ENCODE results near the gene AUTS2.

Gene AUTS2

DNA sequence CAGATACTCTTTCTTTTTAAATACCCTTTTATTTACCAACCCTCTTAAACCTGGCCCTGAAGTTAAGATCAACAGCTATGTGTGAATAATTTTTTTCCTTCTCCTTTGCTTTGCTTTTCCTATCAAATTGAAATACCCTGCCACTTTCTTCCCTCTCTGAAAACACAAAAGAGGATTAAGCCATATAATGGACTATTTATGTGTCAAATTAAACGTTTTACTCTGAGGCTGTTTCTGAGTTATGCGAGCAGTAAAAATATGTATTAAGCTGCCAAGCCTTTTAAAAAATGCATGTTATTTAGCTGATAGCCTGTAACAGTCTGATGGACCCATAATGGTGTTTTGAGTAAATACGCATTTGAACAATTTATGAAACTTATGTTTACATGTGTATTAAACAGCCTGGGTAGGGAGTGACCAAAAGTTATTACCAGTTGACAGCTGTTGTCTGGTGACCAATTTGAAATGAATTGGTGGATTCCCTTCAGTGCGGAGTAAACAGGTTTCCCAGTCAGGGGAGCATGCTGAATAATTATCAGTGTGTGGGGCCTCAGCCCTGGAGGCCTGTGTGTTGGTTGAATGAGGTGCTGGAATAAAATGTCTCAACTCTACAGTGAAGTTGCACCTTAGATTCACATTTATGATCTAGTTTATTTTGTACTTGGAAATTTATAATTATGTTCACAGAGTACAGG, 89.6 kb downstream of the AUTS2 start:
- no peak for DNase-seq

- no peak for DNase-seq
Observed at GRCh38 chr7:69690329-69690728, 92.1 kb downstream of the AUTS2 start.

DNA sequence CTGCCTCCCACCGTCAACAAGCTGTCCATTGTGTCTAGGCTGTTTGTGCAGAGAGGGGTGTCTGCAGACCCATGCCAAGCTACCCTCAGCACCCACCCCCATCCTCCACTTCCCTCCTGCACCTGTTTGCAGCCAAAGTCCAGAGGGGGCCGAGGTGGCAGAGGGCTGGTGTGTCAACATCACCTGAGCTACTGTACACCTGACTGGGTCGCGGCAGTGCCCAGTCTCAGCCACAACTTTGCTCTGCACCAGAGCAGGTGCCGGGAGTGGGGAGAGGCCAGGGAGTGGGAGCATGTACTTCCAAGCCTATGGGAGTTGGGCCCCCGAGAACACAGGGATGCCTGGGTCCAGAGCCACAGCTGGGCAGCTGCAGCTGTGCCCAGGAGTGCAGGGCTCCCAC, 93.1 kb downstream of the AUTS2 start:
- DNase-seq = no peak

DNA sequence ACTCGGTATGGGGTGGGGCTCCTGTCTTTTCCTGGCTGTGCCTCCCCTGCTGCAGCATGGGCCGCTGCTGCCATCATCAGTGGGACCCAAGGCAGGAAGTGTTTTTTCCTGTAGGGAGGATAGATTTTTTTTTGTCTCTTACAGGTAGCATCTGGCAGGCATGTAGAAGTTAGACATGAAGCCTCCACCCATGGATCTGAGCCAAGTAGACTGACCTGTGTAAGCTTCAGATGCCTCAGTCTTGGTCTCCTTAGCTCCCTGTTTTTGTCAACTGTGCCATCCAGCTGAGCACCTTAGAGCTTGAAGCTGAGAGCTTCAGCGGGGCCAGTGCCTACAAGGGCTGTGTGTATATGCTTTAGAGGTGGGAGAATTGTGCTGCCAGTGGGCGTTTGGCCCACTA, 93.5 kb downstream of the AUTS2 start:
- no peak for DNase-seq

DNA sequence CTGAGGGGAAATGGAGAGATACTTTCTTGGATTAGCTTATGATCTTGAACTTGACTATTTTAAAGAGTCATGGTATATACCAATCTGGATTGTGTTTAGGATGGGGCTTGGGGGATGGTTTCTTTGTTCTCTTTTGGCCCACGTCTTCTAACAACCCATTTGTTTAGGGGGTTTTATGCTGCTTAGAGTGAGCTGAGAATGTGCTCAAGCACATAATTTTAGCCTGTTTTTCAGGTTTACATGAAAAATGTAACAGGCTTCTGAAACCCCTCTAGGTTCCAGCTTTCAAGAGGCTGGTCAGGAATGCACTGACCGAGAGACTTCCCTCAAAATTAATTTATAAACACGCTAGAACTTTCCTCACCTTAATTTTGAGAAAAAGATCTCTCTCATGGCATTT, 94.3 kb downstream of the AUTS2 start:
- DNase-seq = no peak

- no peak for DNase-seq
Observed at GRCh38 chr7:69693042-69693441, 94.8 kb downstream of the AUTS2 start.

GRCh38 chr7:69696054-69696591, 97.8 kb downstream of the AUTS2 start:
- no peak for DNase-seq

DNA sequence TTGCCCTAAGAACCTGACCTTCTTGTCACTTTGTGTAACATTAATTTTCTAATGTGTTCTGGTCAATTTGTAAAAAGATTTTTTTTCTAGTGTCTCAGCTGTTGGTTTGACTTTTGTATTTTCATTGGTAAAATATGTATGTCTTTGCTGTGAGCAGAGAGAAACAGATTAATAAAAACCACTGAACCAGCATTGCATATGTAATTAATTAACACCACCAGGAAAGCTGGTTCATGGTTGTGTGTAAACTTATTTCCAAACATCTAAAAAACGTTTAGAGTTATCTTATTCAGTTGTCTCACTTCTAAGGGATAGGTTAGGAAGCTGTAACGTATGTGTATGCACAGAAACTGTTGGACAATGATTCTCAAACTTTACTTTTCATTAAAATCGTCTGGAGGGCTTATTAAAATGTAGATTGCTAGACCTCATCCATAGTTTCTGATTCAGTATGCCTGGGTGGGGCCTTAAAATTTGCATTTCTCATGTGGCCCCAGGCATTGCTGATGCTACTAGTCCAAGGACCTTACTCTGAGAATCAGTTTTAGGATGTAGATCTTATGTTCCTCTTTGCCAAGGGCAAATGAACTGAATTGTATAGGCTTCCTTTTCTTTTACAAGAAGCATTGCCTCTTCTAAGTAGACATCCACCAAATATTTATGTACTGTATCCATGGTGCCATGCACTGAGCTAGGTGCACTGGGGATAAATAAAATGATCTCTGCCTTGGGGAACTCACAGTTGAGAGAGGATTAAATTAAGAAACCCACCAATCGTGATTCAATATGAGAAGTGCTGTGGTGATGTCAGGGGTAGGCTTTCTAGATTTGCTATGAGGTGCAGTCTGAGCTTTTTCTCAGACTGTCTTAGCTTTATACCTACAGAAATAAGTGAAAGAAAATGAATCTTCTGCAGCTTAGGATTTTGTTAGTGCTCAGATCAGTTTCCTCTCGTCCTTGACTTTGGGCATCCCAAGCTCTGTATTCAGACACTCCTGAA, 98.7 kb downstream of the AUTS2 start:
- DNase-seq = no peak

DNA sequence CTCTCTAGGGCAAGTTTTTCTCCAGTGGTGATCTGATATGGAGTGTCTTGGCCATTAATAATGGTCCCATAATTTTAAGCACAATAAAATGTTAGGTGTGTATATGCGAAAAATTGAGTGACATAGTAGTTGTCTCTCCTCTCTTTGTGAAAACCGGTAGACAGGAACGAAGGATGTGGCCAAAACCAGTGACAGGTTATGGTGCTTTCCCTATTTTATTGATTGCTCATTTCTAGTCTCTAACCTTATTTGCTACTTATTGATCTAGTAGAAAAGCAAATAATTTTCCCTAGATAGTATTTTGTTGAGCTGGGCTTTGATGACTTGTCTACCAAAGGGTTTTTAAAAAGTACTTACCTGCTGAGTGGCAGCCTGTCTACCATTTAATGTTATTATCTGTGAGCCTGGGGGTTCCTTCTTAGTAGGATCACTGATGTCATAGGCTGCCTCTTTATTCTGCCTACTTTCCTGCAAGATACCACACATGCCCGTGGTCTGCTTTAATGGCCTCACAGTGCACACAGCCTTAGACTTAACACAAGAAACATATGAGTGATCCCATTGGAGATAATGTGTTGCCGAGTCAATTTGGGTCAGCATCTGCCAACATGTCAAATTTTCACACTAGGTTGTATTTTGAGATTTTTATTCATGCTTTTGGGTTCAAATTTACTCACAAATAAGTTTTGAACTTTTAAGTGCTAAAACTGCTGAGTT, 100.0 kb downstream of the AUTS2 start:
- no peak for DNase-seq

GRCh38 chr7:69699931-69700330, 101.7 kb downstream of the AUTS2 start:
- DNase-seq = no peak

DNA sequence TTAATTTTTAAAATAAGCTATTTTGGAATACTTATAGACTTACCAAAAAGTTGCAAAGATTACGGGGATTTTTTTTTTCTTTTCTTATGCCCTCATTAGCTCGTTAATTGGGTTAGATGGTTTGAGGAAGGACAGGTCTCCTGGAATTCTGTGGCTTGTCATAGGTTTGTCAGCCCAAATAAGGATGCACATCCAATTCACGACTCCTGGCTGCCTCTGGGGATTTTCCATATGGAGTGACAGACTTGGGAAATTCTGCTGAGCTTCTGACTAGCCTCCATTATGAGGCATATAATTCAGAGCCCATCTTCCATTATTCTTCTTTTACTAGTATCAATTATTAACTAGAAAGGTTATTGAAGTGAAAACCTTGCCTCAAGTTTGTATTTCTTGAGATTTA, 102.1 kb downstream of the AUTS2 start:
- DNase-seq = no peak

GRCh38 chr7:69701288-69701687, 103.0 kb downstream of the AUTS2 start:
- no peak for DNase-seq

DNA sequence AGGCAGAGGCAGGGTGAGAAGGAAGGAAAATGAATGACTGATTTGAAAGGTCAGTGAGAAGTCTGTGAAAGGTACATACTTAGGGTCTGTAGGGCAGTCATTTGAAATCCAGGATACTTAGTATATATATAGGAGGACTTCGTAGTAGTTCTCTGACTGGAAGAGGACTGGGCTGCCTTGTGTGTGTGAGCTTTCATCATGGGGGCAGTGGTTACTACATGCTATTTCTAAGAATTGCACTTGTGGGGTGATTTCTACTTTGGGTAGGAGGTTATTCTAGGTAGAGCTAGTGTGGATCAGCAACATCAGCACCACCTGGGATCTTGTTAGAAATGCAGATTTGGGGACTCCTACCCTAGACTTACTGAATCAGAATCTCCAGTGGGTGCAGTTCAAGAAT, 104.1 kb downstream of the AUTS2 start:
- no peak for DNase-seq

DNA sequence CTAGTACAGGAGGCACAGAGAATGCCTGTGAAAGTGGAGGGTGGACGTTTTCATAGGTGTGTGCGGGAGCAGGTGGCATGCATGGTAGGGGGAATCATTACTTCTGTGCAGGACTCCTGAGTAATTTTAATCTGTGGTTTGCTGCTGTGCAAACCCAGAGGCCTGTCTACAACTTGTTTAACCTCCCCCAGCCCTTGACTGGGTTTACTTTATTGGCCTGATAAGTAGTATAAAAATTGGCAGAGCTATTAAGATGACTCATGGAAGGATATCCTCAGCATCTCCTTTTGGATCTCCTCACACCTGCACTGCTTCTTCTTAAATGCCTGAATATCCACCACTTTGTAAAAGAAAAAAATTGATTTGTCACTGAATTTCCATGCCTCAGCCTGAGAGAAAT, 104.8 kb downstream of the AUTS2 start:
- no peak for DNase-seq

- DNase-seq = no peak
Observed at GRCh38 chr7:69706070-69706469, 107.8 kb downstream of the AUTS2 start.

GRCh38 chr7:69708857-69709256, 110.6 kb downstream of the AUTS2 start:
- DNase-seq = no peak

- DNase-seq = no peak
Observed at GRCh38 chr7:69710768-69711438, 112.6 kb downstream of the AUTS2 start.

GRCh38 chr7:69714886-69715576, 116.8 kb downstream of the AUTS2 start:
- no peak for DNase-seq

- no peak for DNase-seq
Observed at GRCh38 chr7:69717221-69717620, 118.9 kb downstream of the AUTS2 start.

- no peak for DNase-seq
Observed at GRCh38 chr7:69719717-69720116, 121.4 kb downstream of the AUTS2 start.

DNA sequence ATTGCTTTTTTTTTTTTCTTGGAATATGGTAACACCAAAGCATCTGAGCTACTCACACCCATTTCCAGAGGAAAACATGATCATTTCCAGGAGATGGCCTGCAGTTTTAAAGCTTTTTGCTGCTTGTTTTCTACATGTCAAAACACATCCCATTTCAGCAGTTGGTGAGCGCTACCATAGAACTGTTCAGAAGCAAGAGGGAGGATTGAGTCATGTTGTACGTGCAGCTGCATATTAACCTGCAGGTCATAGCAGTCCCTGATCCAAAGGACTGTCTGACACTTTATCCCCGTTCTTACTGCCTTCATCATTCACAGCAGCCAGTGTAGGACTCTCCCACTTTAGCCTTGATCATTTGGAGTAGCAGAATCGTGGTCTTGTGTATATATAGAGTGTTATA, 124.6 kb downstream of the AUTS2 start:
- DNase-seq = no peak

- no peak for DNase-seq
Observed at GRCh38 chr7:69723663-69724062, 125.4 kb downstream of the AUTS2 start.
